HG03280 (cell line): Measurements from ENCODE around the gene LPIN3.
"Not testable (repeated sequence)": the region's sequence is repeated elsewhere in the genome, so short reads cannot be mapped to it uniquely, and the experiment has no call there.

Experiments
- ATAC-seq: cut with Tn5 transposase; IDR thresholded peaks from one replicate; pipeline ENCODE4 v1.9.1; 2021; ENCODE audit warnings: mild to moderate bottlenecking, moderate library complexity; ENCODE audit not compliant: unreplicated experiment

The LPIN3 gene, protein sequence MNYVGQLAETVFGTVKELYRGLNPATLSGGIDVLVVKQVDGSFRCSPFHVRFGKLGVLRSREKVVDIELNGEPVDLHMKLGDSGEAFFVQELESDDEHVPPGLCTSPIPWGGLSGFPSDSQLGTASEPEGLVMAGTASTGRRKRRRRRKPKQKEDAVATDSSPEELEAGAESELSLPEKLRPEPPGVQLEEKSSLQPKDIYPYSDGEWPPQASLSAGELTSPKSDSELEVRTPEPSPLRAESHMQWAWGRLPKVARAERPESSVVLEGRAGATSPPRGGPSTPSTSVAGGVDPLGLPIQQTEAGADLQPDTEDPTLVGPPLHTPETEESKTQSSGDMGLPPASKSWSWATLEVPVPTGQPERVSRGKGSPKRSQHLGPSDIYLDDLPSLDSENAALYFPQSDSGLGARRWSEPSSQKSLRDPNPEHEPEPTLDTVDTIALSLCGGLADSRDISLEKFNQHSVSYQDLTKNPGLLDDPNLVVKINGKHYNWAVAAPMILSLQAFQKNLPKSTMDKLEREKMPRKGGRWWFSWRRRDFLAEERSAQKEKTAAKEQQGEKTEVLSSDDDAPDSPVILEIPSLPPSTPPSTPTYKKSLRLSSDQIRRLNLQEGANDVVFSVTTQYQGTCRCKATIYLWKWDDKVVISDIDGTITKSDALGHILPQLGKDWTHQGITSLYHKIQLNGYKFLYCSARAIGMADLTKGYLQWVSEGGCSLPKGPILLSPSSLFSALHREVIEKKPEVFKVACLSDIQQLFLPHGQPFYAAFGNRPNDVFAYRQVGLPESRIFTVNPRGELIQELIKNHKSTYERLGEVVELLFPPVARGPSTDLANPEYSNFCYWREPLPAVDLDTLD

DNA sequence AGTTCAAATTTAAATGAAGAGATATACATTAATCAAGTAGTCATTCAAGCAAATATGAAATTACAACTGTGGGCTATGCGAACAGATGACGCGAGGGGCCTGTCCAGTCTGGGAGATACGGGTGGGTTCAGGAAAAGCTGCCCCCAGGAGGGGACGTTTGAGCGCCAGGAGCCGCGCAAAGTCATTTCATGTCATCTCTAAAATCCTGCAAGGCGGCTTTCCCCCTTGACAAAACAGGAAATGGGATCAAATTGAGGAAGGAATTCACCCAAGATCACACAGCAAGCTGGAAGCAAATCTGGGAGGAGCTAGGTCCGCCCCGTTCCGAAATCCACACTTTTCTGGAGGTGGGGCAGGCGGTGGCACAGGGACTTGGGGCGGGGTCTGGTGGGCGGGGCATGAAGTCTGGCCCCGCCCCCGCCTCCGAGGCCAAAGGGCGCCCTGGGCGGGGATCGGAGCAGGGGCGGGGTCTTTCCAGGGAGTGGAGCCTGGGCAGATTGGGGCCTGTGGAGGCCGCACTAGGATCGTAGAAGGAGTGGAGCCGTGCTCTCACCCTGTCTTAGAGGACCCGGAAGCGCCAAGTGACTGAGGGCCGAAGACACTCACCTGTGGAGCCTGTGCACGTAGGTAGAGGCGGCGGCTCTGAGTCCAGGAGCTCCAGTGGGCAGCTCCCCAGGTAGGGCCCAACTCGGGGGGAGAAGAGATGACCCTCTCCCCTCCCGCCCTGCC lies at the start of gene LPIN3:
TSS of gene LPIN3 (plus strand) at position 495 of the 729 bp plus-strand sequence. CDS start 4,983 bp downstream, outside the sequence.
- peak; percentile 33 for ATAC-seq

DNA sequence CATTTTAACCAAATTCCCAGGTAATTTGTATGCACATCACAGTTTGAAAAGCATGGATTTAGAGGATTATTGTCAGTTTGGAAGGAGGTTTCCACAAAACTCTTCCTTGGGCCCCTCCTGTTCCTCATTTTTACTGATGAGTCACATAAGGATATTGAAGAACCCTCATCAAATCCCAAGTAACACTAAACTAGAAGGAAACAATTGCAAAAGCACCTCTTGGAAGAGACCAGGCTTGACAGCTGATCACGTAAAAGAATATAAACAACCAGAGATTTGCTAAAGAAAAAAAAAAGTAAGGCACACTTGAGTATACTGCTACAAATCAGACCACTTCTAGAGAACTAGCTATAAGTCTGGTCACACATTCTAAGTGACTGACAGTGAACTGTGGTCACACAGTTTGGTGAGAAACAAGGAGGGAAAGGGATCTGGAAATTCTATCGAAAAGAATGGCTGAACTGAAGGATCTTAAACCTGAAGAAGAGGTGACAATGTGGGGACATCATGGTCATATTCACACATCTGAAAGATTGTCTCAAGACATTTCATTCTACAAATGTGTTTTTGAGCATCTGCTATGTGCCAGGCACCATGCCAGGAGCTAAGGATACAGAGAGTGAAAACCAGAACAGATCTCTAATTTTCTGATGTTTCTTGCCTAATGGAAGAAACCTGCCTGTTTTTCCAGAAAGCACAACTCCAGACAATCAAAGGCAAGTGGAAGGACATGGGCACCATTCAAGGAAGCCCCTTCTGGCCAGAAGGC lies 47.2 kb upstream of the LPIN3 start:
- ATAC-seq, result no peak

GRCh38 chr20:41299899-41300298 lies 40.7 kb upstream of the LPIN3 start:
- ATAC-seq, result no peak

GRCh38 chr20:41300383-41300782 lies 40.2 kb upstream of the LPIN3 start:
- no peak for ATAC-seq

DNA sequence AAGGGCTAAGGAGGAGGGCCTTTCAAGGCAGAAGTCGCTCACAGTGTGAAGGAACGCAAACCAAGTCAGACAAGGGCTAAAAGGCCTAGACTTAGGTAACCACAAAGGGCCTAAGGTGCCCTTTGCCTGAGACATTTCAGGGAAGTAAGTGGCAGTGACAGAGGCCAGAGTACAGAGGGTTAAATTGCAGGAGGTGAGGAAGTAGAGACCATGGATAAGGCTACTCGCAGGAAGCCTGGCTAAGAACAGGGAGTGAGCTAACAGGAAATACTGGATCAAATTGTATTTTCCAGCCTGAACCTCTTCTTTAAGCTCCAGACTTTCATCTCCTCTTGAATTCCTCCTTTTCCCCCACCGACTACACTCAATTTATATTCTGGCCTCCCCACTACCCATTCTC lies 39.7 kb upstream of the LPIN3 start:
- no peak for ATAC-seq

DNA sequence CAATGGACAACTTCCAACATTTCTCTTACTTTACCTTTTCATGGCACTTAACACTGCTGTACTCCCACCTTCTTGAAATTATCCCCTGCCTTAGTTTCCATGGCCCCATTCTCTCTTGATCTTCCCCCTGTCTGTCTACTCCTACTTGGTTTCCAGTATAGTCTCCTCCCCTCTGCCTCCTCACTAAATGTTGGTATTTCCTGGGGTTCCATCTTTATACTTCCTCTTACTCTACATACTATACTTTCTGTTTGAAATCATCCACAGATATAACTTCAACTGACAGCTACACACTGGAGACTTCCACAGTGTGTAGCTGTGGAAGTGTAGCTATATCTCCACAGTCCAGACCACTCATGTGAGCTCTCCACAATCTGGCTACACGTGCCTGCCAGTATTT lies 36.6 kb upstream of the LPIN3 start:
- ATAC-seq, result no peak

DNA sequence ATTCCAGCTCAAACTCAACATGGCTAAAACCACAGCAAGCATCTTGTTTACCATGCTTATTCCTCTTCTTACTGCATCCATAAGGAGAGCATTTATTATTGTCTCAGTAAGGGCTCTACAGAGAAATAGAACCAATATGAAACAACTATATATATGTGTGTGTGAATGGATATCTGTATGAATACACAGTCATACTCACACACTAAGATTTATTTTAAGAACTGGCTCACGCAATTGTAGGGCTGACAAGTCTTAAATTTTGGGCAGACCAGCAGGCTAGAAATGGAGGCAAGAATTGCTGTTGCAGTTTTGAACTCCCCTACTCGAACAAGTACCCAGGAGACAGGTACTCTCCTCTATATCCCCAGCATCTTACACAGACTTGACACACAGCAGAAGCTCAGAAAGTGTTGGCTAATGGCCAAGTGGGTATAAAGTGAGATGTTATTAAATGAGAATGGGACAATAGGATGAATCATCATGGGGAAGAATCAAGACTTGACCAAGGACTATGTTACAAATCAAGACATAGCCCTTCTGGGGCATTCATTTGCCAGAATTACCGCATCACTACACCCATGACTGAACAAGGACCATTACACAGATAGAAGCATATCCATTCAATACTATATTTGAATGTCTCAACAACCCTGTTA lies 36.1 kb upstream of the LPIN3 start:
- ATAC-seq, result no peak

DNA sequence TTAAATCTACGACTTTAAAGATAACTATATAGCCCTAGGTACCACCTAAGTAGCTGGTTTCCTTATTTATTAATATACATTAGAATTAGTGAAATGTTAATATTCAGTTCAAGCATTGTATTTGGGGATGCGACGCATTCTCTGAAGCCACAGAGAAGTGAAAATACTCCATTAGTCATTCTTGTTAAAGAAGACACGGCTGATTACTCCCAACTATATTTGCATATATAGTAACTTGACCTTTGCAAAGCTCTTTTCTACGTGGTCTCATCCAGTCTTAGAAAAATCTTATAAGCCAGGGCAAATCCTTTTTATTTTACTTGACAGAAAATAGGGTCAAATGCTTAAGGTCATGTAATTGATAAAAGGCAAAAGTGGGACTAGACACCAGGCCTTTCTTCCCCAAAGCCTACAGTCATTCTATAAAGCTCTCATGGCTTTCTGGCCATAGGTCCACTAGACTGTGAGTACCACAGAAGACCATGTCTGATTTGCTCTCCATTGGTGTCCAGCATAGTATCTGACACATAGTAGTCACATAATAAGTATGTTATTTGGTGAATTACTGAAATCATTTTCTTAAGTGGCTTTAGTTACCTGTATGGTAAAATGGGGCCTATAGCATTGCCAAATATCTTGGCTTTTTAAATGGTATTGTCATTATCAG lies 34.4 kb upstream of the LPIN3 start:
- peak; percentile 90 for ATAC-seq

- ATAC-seq, result no peak
Measured at GRCh38 chr20:41307021-41307420, 33.6 kb upstream of the LPIN3 start.

DNA sequence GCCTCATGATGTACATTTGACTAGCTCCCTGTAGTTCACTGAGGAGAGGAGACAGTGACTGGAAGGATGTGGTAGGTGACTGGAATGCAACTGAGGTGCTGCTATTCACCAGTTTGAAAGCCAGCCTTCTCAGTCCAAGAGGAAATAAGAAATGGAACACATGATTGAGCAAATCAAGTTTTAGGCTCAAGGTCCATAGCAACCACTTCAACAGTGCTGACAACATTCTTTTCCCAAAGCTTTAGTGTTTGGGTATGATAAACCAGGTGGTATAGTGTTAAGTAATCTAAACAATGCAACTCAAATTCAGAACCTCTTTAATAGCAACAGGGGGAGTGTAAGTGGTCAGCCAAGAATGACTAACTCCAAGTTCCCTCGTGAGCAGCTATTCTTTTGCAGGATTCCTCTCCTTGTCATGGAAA lies 32.3 kb upstream of the LPIN3 start:
- no peak for ATAC-seq

DNA sequence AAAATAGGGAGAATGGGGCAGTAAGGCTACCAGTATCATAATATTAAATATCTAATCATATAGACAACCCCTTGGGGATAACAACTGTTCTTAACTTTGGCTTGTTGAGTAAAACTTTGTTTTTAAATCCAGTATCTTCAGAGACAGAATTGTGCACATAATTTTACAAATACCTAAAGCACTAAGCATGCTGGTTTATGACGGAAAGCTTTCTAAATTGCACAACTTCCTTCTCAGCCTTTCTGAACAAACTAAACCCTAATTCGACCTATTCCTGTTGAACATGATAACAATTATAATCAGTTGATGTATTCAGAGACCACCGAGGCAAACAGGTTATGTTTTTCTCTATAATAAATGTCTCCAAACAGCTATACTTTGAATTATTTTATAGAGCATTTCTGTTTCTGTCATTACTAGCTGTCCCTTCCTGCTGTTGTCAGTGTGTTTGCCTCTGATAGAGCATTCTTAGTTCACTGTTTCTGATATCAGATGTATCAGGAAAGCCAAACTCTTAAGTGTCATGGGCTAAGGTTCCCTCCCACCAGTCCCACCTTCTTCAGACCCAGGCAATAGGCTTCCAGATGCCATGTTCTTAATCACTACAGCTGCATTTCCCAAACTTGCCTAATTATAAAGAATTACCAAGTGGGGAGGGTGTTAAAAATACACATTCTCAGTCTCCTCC lies 31.8 kb upstream of the LPIN3 start:
- ATAC-seq, result no peak

GRCh38 chr20:41309817-41310216 lies 30.8 kb upstream of the LPIN3 start:
- no peak for ATAC-seq

DNA sequence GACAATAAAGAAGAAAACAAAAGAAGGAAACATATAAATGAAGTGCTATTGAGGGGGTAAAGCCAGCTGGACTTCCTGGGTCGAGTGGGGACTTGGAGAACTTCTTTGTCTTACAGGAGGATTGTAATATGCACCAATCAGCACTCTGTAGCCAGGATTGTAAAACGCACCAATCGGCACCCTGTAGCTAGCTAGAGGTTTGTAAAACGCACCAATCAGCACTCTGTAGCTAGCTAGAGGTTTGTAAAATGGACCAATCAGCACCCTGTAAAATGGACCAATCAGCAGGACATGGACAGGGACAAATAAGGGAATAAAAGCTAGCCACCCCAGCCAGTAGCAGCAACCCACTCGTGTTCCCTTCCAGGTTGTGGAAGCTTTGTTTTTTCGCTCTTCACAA lies 28.6 kb upstream of the LPIN3 start:
- not testable (repeated sequence) for ATAC-seq

DNA sequence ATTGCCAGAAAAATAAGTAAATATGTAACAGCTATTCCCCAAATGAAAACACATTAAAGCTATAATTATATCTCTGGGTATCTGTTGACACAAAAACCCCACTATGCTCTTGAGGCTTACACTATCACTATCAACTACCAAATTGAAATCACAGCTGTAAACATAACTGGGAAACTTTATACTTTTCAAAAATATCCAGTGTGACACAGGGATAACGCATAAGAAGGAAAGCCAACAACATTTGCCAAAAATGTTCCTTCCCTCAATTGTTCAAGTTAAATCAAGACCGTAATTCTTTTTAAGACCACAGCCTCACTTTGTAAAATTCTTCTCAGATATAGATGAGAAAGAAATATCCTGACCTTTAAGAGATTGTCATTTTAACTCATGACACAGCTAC lies 26.2 kb upstream of the LPIN3 start:
- no peak for ATAC-seq

GRCh38 chr20:41316051-41316450 lies 24.6 kb upstream of the LPIN3 start:
- no peak for ATAC-seq

DNA sequence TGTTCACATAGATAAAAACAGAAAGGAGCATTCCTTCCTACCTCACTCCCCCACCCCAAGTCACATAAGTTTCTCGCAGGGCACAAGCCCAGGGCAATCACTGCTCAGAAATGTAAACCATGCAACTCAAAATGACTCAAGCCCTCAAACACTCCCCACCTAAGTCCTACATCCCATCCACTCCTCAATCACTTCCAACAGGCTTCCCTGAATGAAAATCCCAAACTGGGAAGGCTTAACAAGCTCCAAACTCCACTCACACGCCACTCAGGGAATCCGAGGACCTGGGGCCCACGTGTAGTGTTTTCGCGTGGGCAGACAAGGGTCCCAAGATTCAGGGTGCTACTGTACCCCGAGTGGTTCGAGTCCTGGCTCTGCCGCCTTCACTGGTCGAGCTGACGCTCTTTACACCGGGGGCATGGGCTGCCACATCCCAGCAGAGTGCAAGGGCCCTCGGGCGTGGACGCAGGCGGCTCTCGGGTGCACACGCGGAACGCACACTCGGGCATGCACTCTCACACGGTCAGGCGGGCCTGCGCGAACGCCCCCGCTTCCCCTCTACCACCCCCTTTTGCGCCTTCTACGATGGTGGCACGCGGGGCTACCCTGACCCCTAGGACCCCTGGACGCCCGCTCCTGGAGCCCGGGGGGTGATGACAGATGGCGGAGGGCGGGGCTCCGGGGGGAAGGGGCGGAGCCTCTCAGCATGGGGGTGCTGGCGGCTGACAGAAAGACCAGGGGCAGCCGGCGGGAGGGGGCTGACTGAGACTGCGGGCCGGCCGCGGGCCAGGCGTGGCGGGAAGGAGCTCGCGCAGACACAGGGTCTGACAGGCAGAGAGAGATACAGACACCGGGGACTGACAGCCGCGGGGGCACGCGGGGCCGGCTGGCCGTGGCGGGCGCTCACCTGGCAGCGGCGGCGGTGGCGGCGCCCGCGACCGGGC lies 23.7 kb upstream of the LPIN3 start:
- ATAC-seq, result peak; percentile 55

GRCh38 chr20:41317546-41318270 lies 22.9 kb upstream of the LPIN3 start, which contains the start of gene ZHX3:
Gene ZHX3, minus strand, starts transcription at chr20:41317731. Its CDS starts 112,815 bp downstream, at chr20:41204916.
- ATAC-seq, result peak; percentile 98
